ENCODE data around the gene COL18A1. TPM values are rescaled to one million over a fixed set of nuclear protein-coding genes. Genes with fewer than 3 reads are reported as not detected.

The COL18A1 gene
- polyA plus RNA-seq, 1 donor (not counting 4 experiments of a cell fraction or from before 2014, with no cell fraction given) = 13.0 TPM

- H3K36me3 ChIP-seq (ENCODE audit: control insufficient read depth in 2 of 2, extremely low read depth in 1 of 2, insufficient read depth in 2 of 2, low read length in 2 of 2) = peaks cover 0 to 3% of the 10 kb centered on the region in 2 experiments
- dilution Hi-C loops (cut with MboI; ENCODE audit: extremely low pct_ligation_motif_present, low sequenced_read_pairs) = no loop called here
- no peak overlapping the region for H3K4me2 ChIP-seq (ENCODE audit: control insufficient read depth, extremely low read depth, insufficient read depth, low read depth, low read length)
- no peak overlapping the region for H3K27ac ChIP-seq (ENCODE audit: control insufficient read depth, insufficient read depth, low read length)
- TF ChIP-seq EZH2 (IDR thresholded peaks at IDR 0.05; ENCODE audit: low read length) (no peak), CTCF (optimal IDR thresholded peaks at IDR 0.05 in 1 of 3, IDR thresholded peaks at IDR 0.05 in 1 of 3, conservative IDR thresholded peaks at IDR 0.05 in 1 of 3; ENCODE audit: extremely low read depth in 1 of 3, insufficient read depth in 2 of 3, low read length in 3 of 3) (no peak)
- H3K79me2 ChIP-seq (ENCODE audit: control insufficient read depth, insufficient read depth, low read length) = peaks cover 15% of the 10 kb centered on the region
- H3K27me3 ChIP-seq (ENCODE audit: control insufficient read depth, extremely low read depth, insufficient read depth, low read length) = no peaks in the 10 kb centered on the region
- H3K4me1 ChIP-seq (ENCODE audit: control insufficient read depth, extremely low read depth, insufficient read depth, low read length) = peaks cover 43% of the 10 kb centered on the region
- H3K9me1 ChIP-seq (ENCODE audit: control insufficient read depth, extremely low read depth, insufficient read depth, low read length) = no peaks in the 10 kb centered on the region
- peaks cover 7% of the 10 kb centered on the region for H4K20me1 ChIP-seq (ENCODE audit: control insufficient read depth, extremely low read depth, insufficient read depth, low read length)
- no peak for FAIRE-seq
- H3K9ac ChIP-seq (ENCODE audit: control insufficient read depth, extremely low read depth, insufficient read depth, low read length) = no peak overlapping the region
- peaks cover 3% of the 10 kb centered on the region for H3K9me3 ChIP-seq (ENCODE audit: control insufficient read depth, low read depth, low read length)
- no peak overlapping the region for H3K4me3 ChIP-seq (ENCODE audit: control insufficient read depth in 2 of 3, extremely low read depth in 1 of 3, insufficient read depth in 2 of 3, low read depth in 1 of 3, low read length in 3 of 3)
- DNase-seq (ENCODE audit: low read depth, low spot score) = no peak
- H2AFZ ChIP-seq (ENCODE audit: control insufficient read depth, low read length) = no peak overlapping the region
Observed at GRCh38 chr21:45449658-45450422, 44.9 kb downstream of the COL18A1 start.

DNA sequence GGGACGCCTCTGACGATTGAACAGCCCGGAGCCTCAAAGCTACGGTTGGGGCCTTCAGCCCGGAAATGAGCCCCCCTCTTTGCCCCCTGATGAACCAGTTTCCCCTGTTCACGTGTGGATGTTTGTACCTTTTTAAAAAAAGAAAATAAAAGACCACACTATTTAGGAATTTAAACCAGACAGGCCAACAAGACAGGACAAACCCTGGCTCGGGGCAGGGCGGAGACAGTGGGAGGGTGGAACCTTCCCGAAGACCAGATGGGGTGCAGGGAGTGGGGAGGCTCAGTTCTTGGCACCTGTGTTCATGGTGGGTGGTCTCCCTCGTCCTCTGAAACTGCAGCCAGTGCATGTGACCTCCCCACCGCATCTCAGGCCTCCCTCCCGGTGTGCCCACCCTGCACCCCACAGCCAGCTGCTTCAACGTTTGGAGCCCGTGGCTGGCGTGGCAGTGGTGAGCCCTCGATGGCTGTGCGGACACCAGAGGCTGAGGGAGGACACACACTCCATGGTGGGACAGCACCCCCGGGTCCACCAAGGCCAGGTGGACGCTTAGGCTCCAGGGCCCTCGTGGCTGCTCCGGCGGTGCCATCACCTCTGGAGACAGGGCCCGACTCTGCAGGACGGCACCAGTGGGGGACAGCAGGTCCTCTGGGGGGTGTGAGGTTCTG, 45.6 kb downstream of the COL18A1 start:
- H3K9me3 ChIP-seq (ENCODE audit: control insufficient read depth, low read depth, low read length) = peaks cover 3% of the 10 kb centered on the region
- H3K4me1 ChIP-seq (ENCODE audit: control insufficient read depth, extremely low read depth, insufficient read depth, low read length) = peaks cover 50% of the 10 kb centered on the region
- H3K4me2 ChIP-seq (ENCODE audit: control insufficient read depth, extremely low read depth, insufficient read depth, low read depth, low read length) = no peak overlapping the region
- TF ChIP-seq EZH2 (IDR thresholded peaks at IDR 0.05; ENCODE audit: low read length) (no peak), CTCF (optimal IDR thresholded peaks at IDR 0.05 in 1 of 3, IDR thresholded peaks at IDR 0.05 in 1 of 3, conservative IDR thresholded peaks at IDR 0.05 in 1 of 3; ENCODE audit: extremely low read depth in 1 of 3, insufficient read depth in 2 of 3, low read length in 3 of 3) (no peak)
- FAIRE-seq = no peak
- dilution Hi-C loops (cut with MboI; ENCODE audit: extremely low pct_ligation_motif_present, low sequenced_read_pairs) = no loop called here
- no peak overlapping the region for H3K4me3 ChIP-seq (ENCODE audit: control insufficient read depth in 2 of 3, extremely low read depth in 1 of 3, insufficient read depth in 2 of 3, low read depth in 1 of 3, low read length in 3 of 3)
- H3K27me3 ChIP-seq (ENCODE audit: control insufficient read depth, extremely low read depth, insufficient read depth, low read length) = no peaks in the 10 kb centered on the region
- peaks cover 15% of the 10 kb centered on the region for H3K79me2 ChIP-seq (ENCODE audit: control insufficient read depth, insufficient read depth, low read length)
- DNase-seq (ENCODE audit: low read depth, low spot score) = no peak
- H3K36me3 ChIP-seq (ENCODE audit: control insufficient read depth in 2 of 2, extremely low read depth in 1 of 2, insufficient read depth in 2 of 2, low read length in 2 of 2) = peaks cover 0 to 3% of the 10 kb centered on the region in 2 experiments
- no peaks in the 10 kb centered on the region for H3K9me1 ChIP-seq (ENCODE audit: control insufficient read depth, extremely low read depth, insufficient read depth, low read length)
- no peak overlapping the region for H2AFZ ChIP-seq (ENCODE audit: control insufficient read depth, low read length)
- peaks cover 13% of the 10 kb centered on the region for H4K20me1 ChIP-seq (ENCODE audit: control insufficient read depth, extremely low read depth, insufficient read depth, low read length)
- H3K9ac ChIP-seq (ENCODE audit: control insufficient read depth, extremely low read depth, insufficient read depth, low read length) = no peak overlapping the region
- H3K27ac ChIP-seq (ENCODE audit: control insufficient read depth, insufficient read depth, low read length) = no peak overlapping the region

All from keratinocyte (primary cell).